ENCODE data around the gene TTC39B. TPM values are rescaled to one million over a fixed set of nuclear protein-coding genes. Genes with fewer than 3 reads are reported as not detected.

The TTC39B gene
- total and polyA plus RNA-seq, 4 donors, result 1.8 to 11.7 (median 2.8) TPM

- no peak for DNase-seq (ENCODE audit: low spot score)
- Histone ChIP-seq H3K9ac (ENCODE audit: low read depth in 1 of 2, low read length in 2 of 2) (no peak overlapping the region), H3K4me1 (ENCODE audit: control insufficient read depth in 4 of 4, insufficient read depth in 4 of 4, low read length in 3 of 4) (no peaks in the 10 kb centered on the region), H3K9me3 (ENCODE audit: control insufficient read depth in 4 of 4, low read length in 3 of 4) (no peaks in the 10 kb centered on the region), H3K4me3 (ENCODE audit: low read depth in 1 of 3, low read length in 3 of 3) (no peak overlapping the region), H3K27ac (ENCODE audit: low read depth in 1 of 2, low read length in 2 of 2) (no peak overlapping the region), H3K27me3 (ENCODE audit: control insufficient read depth in 4 of 4, insufficient read depth in 4 of 4, low read length in 3 of 4) (no peaks in the 10 kb centered on the region), H3K36me3 (ENCODE audit: control insufficient read depth in 4 of 4, insufficient read depth in 3 of 4, low read depth in 1 of 4, low read length in 3 of 4) (no peaks in the 10 kb centered on the region)
- TF ChIP-seq MAX (IDR thresholded peaks at IDR 0.05), result no peak
- TF ChIP-seq FOXA1 (IDR thresholded peaks at IDR 0.05), result no peak
- no peak for TF ChIP-seq CTCF (IDR thresholded peaks at IDR 0.05; ENCODE audit: low read depth, low read length, missing input control)
- WGBS, result 91% methylated on average over 3 of the region's 3 CpGs
These were observed 38.7 kb downstream of the TTC39B start for GRCh38 chr9:15268317-15268716.

GRCh38 chr9:15264918-15265317 lies 42.1 kb downstream of the TTC39B start:
- 95% methylated on average over 1 of the region's 1 CpG for WGBS
- Histone ChIP-seq H3K9ac (ENCODE audit: low read depth in 1 of 2, low read length in 2 of 2) (no peak overlapping the region), H3K27me3 (ENCODE audit: control insufficient read depth in 4 of 4, insufficient read depth in 4 of 4, low read length in 3 of 4) (no peaks in the 10 kb centered on the region), H3K4me1 (ENCODE audit: control insufficient read depth in 4 of 4, insufficient read depth in 4 of 4, low read length in 3 of 4) (no peaks in the 10 kb centered on the region), H3K9me3 (ENCODE audit: control insufficient read depth in 4 of 4, low read length in 3 of 4) (no peaks in the 10 kb centered on the region), H3K27ac (ENCODE audit: low read depth in 1 of 2, low read length in 2 of 2) (no peak overlapping the region), H3K36me3 (ENCODE audit: control insufficient read depth in 4 of 4, insufficient read depth in 3 of 4, low read depth in 1 of 4, low read length in 3 of 4) (no peaks in the 10 kb centered on the region), H3K4me3 (ENCODE audit: low read depth in 1 of 3, low read length in 3 of 3) (no peak overlapping the region)
- TF ChIP-seq NR2F2 (IDR thresholded peaks at IDR 0.05), result no peak
- no peak for TF ChIP-seq CTCF (IDR thresholded peaks at IDR 0.05; ENCODE audit: low read depth, low read length, missing input control)
- DNase-seq (ENCODE audit: low spot score), result no peak

- WGBS, result 98% methylated on average over 1 of the region's 1 CpG
- no peak overlapping the region for H3K4me3 ChIP-seq (ENCODE audit: low read depth in 1 of 3, low read length in 3 of 3)
- H3K27me3 ChIP-seq (ENCODE audit: control insufficient read depth in 4 of 4, insufficient read depth in 4 of 4, low read length in 3 of 4), result no peaks in the 10 kb centered on the region
- no peaks in the 10 kb centered on the region for H3K9me3 ChIP-seq (ENCODE audit: control insufficient read depth in 4 of 4, low read length in 3 of 4)
- no peaks in the 10 kb centered on the region for H3K4me1 ChIP-seq (ENCODE audit: control insufficient read depth in 4 of 4, insufficient read depth in 4 of 4, low read length in 3 of 4)
- H3K36me3 ChIP-seq (ENCODE audit: control insufficient read depth in 4 of 4, insufficient read depth in 3 of 4, low read depth in 1 of 4, low read length in 3 of 4), result no peaks in the 10 kb centered on the region
- no peak for DNase-seq (ENCODE audit: low spot score)
- H3K9ac ChIP-seq (ENCODE audit: low read depth in 1 of 2, low read length in 2 of 2), result no peak overlapping the region
- TF ChIP-seq RXRA (IDR thresholded peaks at IDR 0.05) (no peak), ATF3 (IDR thresholded peaks at IDR 0.05) (no peak), EGR1 (IDR thresholded peaks at IDR 0.05; ENCODE audit: low read depth in 2 of 2) (no peak), SP1 (IDR thresholded peaks at IDR 0.05) (no peak), FOXA2 (IDR thresholded peaks at IDR 0.05) (no peak), HNF4A (conservative IDR thresholded peaks at IDR 0.05) (no peak), ZBTB33 (IDR thresholded peaks at IDR 0.05) (no peak), RAD21 (IDR thresholded peaks at IDR 0.05) (no peak), MAX (IDR thresholded peaks at IDR 0.05) (no peak), HNF4G (IDR thresholded peaks at IDR 0.05) (no peak), REST (IDR thresholded peaks at IDR 0.05) (no peak), TAF1 (conservative IDR thresholded peaks at IDR 0.05) (no peak), GABPA (IDR thresholded peaks at IDR 0.05 in 1 of 2, conservative IDR thresholded peaks at IDR 0.05 in 1 of 2) (no peak), YY1 (IDR thresholded peaks at IDR 0.05) (no peak), NR2F2 (IDR thresholded peaks at IDR 0.05) (no peak), JUND (IDR thresholded peaks at IDR 0.05) (no peak)
- no peak overlapping the region for H3K27ac ChIP-seq (ENCODE audit: low read depth in 1 of 2, low read length in 2 of 2)
These were observed 44.4 kb downstream of the TTC39B start for GRCh38 chr9:15262581-15262980.
